ENCODE measurements around the gene PLA2G4F.

Gene PLA2G4F

GRCh38 chr15:42159381-42160015, 3.1 kb upstream of the PLA2G4F start:
- no peak for DNase-seq (ENCODE audit: low spot score)
- TF ChIP-seq, protein P1, sequence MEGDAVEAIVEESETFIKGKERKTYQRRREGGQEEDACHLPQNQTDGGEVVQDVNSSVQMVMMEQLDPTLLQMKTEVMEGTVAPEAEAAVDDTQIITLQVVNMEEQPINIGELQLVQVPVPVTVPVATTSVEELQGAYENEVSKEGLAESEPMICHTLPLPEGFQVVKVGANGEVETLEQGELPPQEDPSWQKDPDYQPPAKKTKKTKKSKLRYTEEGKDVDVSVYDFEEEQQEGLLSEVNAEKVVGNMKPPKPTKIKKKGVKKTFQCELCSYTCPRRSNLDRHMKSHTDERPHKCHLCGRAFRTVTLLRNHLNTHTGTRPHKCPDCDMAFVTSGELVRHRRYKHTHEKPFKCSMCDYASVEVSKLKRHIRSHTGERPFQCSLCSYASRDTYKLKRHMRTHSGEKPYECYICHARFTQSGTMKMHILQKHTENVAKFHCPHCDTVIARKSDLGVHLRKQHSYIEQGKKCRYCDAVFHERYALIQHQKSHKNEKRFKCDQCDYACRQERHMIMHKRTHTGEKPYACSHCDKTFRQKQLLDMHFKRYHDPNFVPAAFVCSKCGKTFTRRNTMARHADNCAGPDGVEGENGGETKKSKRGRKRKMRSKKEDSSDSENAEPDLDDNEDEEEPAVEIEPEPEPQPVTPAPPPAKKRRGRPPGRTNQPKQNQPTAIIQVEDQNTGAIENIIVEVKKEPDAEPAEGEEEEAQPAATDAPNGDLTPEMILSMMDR (IDR thresholded peaks at IDR 0.05; ENCODE audit: extremely low read depth, insufficient read depth, missing control alignments) = no peak
- in situ Hi-C loops (cut with MboI; ENCODE audit: low pct_unique_long_range_greater_than_20kb, low sequenced_read_pairs, unreplicated experiment) = no loop called here

- TF ChIP-seq, protein P1 (IDR thresholded peaks at IDR 0.05; ENCODE audit: extremely low read depth, insufficient read depth, missing control alignments) = no peak
- DNase-seq (ENCODE audit: low spot score) = no peak
- in situ Hi-C loops (cut with MboI; ENCODE audit: low pct_unique_long_range_greater_than_20kb, low sequenced_read_pairs, unreplicated experiment) = no loop called here
Measured at GRCh38 chr15:42158941-42159340, 2.5 kb upstream of the PLA2G4F start.

DNA sequence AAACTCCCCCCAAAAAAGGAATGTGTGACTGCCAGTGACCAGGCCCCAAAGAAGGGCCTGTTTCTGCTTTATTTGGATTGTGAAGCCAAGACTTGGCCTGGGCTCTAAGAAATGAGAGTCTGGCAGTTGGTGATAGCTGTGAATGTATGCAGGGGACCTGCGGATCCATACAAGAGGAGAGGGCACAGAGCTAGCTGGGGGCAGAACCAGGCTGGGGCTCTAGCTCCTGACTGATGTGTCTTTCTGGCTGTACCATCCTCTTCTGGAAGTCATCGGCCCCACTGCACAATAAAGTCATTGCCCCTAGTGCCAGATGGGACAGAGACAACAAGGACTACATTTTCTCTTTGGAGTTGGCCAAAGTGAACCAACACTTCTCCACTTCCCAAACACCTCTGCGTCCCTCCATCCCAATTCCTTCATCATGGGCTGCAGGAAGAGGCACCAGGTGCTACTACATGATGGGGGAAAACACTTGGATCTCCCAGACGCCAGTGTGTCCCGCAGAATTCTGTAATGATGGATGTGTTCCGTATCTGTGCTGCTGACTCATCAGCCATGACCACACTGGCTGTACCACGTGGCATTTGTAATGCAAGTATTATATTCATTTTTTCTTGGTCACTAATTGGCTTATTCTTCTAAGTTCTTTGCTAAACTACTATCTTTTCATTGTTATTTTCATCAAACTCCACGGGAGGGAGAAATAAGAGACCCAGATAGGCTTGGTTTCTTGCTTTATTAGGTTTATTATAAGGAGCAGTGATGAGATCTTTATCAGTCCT, 1.7 kb upstream of the PLA2G4F start:
- in situ Hi-C loops (cut with MboI; ENCODE audit: low pct_unique_long_range_greater_than_20kb, low sequenced_read_pairs, unreplicated experiment) = no loop called here
- TF ChIP-seq, protein P1 (IDR thresholded peaks at IDR 0.05; ENCODE audit: extremely low read depth, insufficient read depth, missing control alignments) = no peak
- no peak for DNase-seq (ENCODE audit: low spot score)

DNA sequence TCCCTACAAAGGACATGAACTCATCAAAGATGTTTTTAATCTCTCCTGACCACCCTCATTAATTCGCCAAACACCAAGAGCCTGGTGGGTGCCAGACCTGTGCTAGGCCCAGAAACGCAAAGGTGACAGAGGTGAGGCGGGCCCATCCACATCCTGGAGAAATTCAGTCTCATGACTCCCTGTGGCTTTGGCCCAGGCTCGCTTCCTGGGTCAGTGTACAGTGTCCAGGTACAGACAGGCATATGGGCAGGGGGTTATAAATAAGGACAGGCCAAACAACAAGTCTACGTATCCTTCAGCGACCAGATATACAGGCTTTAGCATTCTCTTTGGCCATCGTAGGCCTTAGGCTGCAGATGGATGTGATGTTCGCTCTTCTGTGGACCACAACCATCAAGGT, 945 bp upstream of the PLA2G4F start:
- in situ Hi-C loops (cut with MboI; ENCODE audit: low pct_unique_long_range_greater_than_20kb, low sequenced_read_pairs, unreplicated experiment) = no loop called here
- TF ChIP-seq, protein P1 (IDR thresholded peaks at IDR 0.05; ENCODE audit: extremely low read depth, insufficient read depth, missing control alignments) = no peak
- no peak for DNase-seq (ENCODE audit: low spot score)

GRCh38 chr15:42155546-42156242, 742 bp downstream of the PLA2G4F start:
- TF ChIP-seq, protein P1 (IDR thresholded peaks at IDR 0.05; ENCODE audit: extremely low read depth, insufficient read depth, missing control alignments) = no peak
- DNase-seq (ENCODE audit: low spot score) = no peak
- in situ Hi-C loops (cut with MboI; ENCODE audit: low pct_unique_long_range_greater_than_20kb, low sequenced_read_pairs, unreplicated experiment) = no loop called here

DNA sequence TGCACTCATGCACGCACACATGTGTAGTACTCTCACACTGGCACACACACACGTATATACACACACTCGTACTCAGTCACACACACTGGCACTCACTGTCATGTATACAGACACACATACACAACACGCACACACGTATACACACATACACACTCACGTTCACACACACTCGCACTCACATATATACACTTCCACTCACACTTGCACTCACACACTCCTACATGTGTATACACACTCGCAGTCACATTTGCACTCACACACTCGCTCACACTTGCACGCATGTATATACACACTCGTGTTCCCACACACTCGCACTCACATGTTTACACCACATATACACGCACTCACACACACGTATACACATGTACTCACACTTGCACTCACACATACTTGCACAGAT, 1.5 kb downstream of the PLA2G4F start:
- in situ Hi-C loops (cut with MboI; ENCODE audit: low pct_unique_long_range_greater_than_20kb, low sequenced_read_pairs, unreplicated experiment) = no loop called here
- DNase-seq (ENCODE audit: low spot score) = no peak
- TF ChIP-seq, protein P1 (IDR thresholded peaks at IDR 0.05; ENCODE audit: extremely low read depth, insufficient read depth, missing control alignments) = no peak

All from GM13977 (cell line).